NCI-H187 treated with DMSO at 0.1 percent for 48 hours (cell line): ENCODE data around the gene MSI1.

ENCODE experiments used
- DNase-seq: peaks from one replicate; lab custom pipeline; 2025; lab: John Stamatoyannopoulos, UW

The MSI1 gene

GRCh38 chr12:120368789-120369602 lies at the start of gene MSI1:
TSS of gene MSI1 (minus strand) at chr12:120369164. CDS start at chr12:120369091, 73 bp downstream.
- DNase-seq: no peak

- no peak for DNase-seq
Measured at GRCh38 chr12:120417917-120418580, 49.1 kb upstream of the MSI1 start.

DNA sequence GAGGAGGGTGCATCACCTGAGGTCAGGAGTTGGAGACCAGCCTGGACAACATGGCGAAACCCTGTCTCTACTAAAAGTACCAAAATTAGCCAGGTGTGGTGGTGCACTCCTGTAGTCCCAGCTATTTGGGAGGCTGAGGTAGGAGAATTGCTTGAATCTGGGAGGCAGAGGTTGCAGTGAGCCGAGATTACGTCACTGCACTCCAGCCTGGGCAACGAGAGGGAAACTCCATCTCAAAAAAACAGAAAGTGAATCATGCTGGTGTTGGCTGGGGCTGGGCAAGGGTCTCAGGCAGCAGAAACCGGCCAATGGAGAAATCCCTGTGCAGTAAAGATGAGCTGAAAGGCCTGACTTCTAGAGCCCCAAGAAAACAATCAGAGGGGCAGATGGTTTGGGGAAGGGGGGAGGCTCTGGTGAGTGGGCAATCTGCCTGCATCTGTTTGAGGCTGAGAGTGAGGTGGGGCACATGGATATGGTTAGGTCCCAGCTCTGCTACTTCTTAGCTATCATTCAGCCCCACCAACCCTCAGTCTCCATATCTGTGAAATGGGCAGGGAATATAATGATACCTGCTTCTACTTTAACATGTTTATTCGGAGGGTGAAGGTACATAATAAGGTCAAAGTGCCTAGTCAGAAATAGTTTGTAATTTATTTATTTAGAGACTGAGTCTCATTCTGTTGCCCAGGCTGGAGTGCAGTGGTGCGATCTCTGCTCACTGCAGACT lies 47.7 kb upstream of the MSI1 start:
- DNase-seq: no peak

DNA sequence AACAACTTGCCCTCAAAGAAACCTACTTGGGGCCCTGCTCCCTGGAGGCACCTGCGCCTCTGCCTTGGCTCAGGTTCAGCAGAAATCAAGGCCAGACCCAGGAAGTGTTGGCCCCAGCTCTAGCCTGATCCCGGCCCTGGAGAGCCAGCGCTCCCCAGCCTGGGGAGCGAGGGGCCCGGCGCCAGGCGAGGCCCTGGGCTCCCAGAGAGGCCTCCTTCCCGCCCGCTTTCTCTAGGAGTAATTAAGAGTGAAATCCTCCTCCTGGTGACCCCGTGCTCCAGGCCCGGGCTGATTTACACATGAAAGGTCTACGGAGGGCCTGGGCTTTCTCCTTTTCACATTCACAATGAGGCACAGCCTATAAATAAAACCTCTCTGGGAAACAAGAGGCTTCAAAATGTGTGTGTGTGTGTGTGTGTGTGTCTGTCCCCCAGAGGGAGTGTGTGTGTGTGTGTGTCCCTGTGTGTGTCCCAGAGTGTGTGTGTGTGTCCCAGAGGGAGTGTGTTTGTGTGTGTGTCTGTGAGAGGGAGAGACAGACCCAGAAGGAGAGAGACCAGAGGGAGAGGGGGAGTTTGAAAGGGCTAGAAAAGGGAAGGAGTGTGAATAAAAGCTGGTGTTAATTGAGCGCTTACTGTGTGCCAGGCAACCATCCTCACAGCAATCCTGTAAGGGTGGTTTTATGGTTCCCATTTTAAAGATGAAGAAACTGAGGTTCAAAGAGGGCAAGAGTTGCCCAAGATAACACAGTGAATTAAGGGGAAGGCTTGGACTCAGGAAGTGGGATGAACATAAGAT lies 45.1 kb upstream of the MSI1 start:
- no peak for DNase-seq

GRCh38 chr12:120412421-120412820 lies 43.5 kb upstream of the MSI1 start:
- DNase-seq: no peak

DNA sequence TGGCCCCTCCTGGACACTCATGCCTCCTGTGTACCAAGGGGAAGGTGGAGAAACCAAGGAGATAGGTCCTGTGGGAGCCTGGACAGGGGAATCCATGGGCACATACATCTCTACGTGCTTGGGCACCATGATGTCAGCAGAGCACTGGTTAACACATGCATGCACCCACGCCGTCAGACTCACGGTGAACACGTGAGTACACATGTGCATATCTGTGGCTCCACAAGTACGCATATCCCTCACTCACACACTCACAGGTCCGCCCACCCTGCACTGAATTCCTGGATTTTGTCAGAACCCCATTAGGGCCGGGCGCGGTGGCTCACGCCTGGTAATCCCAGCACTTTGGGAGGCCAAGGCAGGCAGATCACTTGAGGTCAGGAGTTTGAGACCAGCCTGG lies 39.8 kb upstream of the MSI1 start:
- no peak for DNase-seq

GRCh38 chr12:120406553-120406952 lies 37.6 kb upstream of the MSI1 start:
- DNase-seq: no peak

GRCh38 chr12:120406069-120406468 lies 37.1 kb upstream of the MSI1 start:
- DNase-seq: no peak

DNA sequence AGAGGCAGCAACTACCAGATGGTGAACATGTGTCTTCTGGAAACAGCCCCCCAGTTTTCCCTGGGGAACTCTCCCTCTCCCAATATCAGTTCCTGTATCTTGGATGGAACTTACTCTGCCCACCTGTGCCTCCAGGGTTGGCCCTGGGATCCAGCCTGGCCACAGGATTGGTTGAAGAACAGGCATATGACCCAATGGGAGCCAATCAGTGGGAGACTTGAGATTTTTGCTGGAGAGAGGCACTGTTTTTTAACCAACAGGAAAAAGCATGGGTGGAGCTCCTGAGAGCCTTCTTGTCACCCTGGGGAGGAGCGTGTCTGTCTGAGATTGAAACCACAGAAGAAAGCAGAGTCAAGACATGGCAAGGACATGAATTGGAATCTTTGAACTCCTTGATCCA lies 35.3 kb upstream of the MSI1 start:
- no peak for DNase-seq

DNA sequence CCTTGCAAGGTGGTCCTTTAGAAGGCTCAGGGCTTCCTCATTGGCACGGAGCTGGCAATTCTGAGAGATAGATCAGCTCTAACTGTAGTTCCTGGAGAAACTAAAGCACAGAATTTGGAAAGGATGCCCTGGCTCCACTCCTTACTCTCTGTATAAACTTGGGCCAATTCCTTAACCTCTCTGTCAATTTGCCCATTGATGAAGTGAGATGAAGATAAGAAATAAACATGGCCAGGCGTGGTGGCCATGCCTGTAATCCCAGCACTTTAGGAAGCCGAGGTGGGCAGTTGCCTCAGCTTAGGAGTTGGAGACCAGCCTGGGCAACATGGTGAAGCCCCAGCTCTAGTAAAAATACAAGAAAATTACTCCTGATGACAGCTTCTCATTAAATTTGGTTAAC lies 34.9 kb upstream of the MSI1 start:
- DNase-seq: no peak

- no peak for DNase-seq
Measured at GRCh38 chr12:120402217-120402616, 33.3 kb upstream of the MSI1 start.

DNA sequence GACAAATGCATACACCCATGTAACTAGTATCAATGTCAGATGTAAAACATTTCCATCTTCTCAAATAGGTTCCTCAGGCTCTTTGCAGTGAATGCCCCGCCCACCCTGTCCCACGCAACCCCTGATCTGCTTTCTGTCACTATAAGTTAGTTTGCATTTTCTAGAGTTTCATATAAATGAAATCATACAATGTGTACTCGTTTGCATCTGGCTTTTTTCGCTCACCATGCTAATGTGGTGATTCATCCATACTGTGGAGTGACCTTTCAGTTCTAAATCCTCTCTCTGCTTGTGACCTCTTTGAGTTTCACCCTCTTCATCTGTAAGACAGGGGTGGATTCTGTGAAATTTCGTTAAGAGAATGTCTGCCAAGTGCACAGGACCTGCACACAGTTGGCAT lies 30.6 kb upstream of the MSI1 start:
- no peak for DNase-seq

DNA sequence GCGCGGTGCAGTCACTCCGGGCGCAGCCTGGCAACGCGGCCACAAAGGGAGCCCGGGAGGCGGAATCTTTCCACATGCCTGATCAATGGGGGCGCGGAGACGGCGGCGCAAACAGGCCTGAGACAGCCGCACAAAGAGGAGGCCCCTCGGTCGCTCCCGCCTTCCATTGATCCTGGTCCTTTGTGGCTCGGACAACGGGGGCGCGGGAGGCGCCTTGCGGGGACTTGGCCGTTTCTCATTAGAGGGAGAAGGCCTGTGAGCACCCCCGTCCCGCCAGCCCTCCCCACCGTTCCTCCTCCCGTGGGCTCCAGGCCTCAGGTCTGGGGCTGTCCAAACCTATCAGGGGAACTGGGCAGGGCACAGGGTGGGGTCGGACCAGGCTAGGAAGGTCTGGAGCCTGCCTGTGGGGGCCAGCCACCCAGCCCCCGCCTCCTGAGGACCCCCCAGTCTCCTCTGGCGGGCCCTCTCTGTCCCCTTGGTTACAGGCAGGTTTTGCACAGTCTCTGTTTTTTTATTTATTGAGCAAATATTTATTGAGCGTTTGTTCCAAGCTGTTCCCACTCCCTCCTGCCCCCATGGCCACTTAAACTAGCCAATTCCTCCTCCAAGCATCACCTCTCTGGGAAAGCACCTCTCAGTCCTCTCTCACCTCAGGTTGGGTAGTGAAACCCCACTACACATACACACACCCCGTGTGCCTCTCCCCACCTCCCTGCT lies 29.0 kb upstream of the MSI1 start:
- no peak for DNase-seq

GRCh38 chr12:120394483-120395367 lies 25.8 kb upstream of the MSI1 start:
- DNase-seq: no peak

- no peak for DNase-seq
Measured at GRCh38 chr12:120390540-120391120, 21.7 kb upstream of the MSI1 start.

DNA sequence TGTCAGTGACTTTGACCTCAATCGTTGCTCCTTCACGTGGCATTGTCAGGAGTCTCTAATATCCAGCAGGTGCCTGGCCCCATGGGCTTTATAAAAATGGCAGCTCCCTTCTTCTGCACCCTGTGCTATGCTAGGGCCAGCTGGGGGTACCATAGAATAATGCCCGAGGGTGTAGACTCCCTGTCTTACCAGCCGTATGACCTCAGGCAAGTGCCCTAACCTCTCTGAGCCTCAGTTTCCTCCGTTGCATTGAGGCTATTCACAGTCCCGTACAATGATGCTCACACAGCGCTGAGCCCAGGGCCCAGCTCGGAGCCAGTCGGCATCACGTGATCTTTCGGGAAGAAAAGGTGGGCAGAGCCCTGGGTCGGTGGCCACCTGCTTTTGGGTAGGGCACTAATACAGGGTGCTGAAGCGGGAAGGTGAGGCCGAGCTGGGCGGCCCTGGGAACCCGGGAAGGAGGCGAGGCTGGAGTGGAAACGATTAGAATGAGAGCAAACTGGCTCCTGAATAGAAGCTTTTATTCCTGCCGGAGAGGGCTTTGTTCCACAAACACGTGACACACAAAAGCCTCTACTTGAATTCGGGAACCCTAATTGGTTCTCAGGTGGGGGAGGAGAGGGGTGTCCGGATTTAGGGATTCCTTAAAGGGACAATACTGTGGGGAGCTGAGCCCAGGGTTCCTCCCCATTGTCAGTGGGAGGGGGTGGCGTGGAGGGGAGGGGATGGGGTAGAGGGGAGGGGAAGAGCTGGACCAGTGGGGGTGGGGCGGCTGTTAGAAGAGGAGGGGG lies 19.9 kb upstream of the MSI1 start:
- DNase-seq: peak; percentile 25

- DNase-seq: no peak
Measured at GRCh38 chr12:120381752-120382419, 12.9 kb upstream of the MSI1 start.

GRCh38 chr12:120378036-120378435 lies 9.1 kb upstream of the MSI1 start:
- no peak for DNase-seq

GRCh38 chr12:120377611-120378010 lies 8.6 kb upstream of the MSI1 start:
- no peak for DNase-seq
